ENCODE results near the gene KCNQ1. TPM values are rescaled to one million over a fixed set of nuclear protein-coding genes. Genes with fewer than 3 reads are reported as not detected.

The KCNQ1 gene
- total RNA-seq, 1 donor from 2014 or later = 8.5 TPM

DNA sequence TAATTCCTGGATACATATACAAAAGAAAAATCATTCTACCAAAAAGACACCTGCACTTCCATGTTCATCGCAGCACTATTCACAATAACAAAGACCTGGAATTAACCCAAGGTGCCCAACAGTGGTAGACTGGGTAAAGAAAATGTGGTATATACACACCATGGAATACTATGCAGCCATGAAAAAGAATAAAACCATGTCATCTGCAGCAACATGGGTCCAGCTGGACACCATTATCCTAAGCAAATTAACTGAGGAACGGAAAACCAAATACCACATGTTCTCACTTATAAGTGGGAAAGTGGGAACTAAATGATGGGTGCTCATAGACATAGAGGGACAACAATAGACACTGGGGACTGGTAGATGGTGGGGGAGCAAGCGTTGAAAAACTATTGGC lies 5.0 kb upstream of the KCNQ1 start:
- Mint-ChIP-seq H3K9me3 (peaks cover 5% of the 10 kb centered on the region), H3K4me1 (peaks cover 13% of the 10 kb centered on the region), H3K36me3 (no peaks in the 10 kb centered on the region), H3K27ac (no peak overlapping the region), H3K4me3 (no peak overlapping the region), H3K27me3 (ENCODE audit: low read depth) (peaks cover 74% of the 10 kb centered on the region)
- no peak for TF ChIP-seq CTCF (IDR thresholded peaks at IDR 0.05; ENCODE audit: unreplicated experiment)
- no peak for DNase-seq (ENCODE audit: low spot score in 2 of 2, unreplicated experiment in 2 of 2)

DNA sequence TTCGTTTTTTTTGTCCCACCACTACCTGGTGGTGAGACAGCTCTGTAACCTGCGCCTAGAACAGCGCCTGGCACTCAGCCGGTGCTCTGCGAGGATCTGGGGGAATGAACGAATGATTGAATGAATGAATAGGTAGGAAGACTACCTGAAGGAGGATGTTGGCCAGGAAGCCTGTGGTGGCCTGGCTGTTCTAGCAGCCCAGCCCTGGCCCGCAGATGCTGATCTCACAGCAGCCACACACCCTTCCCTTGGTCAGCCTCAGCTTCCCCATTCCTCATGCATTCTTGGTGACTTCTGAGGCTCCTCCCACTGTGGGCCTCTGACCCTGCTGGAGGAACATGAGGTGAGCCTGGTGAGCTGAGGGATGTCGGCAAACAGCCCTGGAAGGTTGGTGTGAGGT lies 4.2 kb upstream of the KCNQ1 start:
- H3K4me3 Mint-ChIP-seq = no peak overlapping the region
- H3K36me3 Mint-ChIP-seq = no peaks in the 10 kb centered on the region
- H3K27ac Mint-ChIP-seq = no peak overlapping the region
- no peak for DNase-seq (ENCODE audit: low spot score in 2 of 2, unreplicated experiment in 2 of 2)
- H3K4me1 Mint-ChIP-seq = peaks cover 15% of the 10 kb centered on the region
- H3K27me3 Mint-ChIP-seq (ENCODE audit: low read depth) = peaks cover 79% of the 10 kb centered on the region
- H3K9me3 Mint-ChIP-seq = peaks cover 5% of the 10 kb centered on the region
- no peak for TF ChIP-seq CTCF (IDR thresholded peaks at IDR 0.05; ENCODE audit: unreplicated experiment)

- no peaks in the 10 kb centered on the region for H3K36me3 Mint-ChIP-seq
- peaks cover 81% of the 10 kb centered on the region for H3K27me3 Mint-ChIP-seq (ENCODE audit: low read depth)
- H3K9me3 Mint-ChIP-seq = peaks cover 5% of the 10 kb centered on the region
- no peak for TF ChIP-seq CTCF (IDR thresholded peaks at IDR 0.05; ENCODE audit: unreplicated experiment)
- no peak for DNase-seq (ENCODE audit: low spot score in 2 of 2, unreplicated experiment in 2 of 2)
- no peak overlapping the region for H3K27ac Mint-ChIP-seq
- H3K4me3 Mint-ChIP-seq = no peak overlapping the region
- peaks cover 15% of the 10 kb centered on the region for H3K4me1 Mint-ChIP-seq
Observed at GRCh38 chr11:2441171-2441570, 3.6 kb upstream of the KCNQ1 start.

GRCh38 chr11:2442589-2442988 lies 2.2 kb upstream of the KCNQ1 start:
- H3K4me1 Mint-ChIP-seq = peaks cover 15% of the 10 kb centered on the region
- H3K36me3 Mint-ChIP-seq = no peaks in the 10 kb centered on the region
- H3K27ac Mint-ChIP-seq = no peak overlapping the region
- no peak for DNase-seq (ENCODE audit: low spot score in 2 of 2, unreplicated experiment in 2 of 2)
- no peak for TF ChIP-seq CTCF (IDR thresholded peaks at IDR 0.05; ENCODE audit: unreplicated experiment)
- H3K27me3 Mint-ChIP-seq (ENCODE audit: low read depth) = peaks cover 86% of the 10 kb centered on the region
- no peak overlapping the region for H3K4me3 Mint-ChIP-seq
- peaks cover 5% of the 10 kb centered on the region for H3K9me3 Mint-ChIP-seq

DNA sequence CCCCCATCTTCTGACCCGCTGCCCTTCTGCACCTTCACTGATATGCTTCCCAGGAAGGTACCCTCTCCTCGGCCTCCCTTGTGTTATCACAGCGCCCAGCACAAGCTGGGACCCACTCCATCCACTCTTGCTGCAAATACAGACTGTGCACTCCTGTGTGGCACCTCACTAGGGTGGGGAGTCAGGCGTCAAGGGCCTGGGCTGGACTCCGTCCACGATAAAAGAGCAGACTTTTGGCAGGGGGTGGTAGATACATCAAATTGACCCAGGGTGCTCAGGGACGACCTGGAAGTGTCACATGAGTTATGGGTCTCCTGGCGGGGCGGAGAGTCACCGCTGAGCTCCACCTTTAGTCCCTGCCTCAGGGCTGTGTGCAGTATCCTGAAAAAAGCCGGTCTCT lies 1.4 kb upstream of the KCNQ1 start:
- Mint-ChIP-seq H3K36me3 (no peaks in the 10 kb centered on the region), H3K4me3 (peak overlapping the region; percentile 42), H3K27me3 (ENCODE audit: low read depth) (peaks cover 87% of the 10 kb centered on the region), H3K4me1 (peaks cover 15% of the 10 kb centered on the region), H3K9me3 (peaks cover 5% of the 10 kb centered on the region), H3K27ac (no peak overlapping the region)
- DNase-seq (ENCODE audit: low spot score in 2 of 2, unreplicated experiment in 2 of 2) = no peak
- TF ChIP-seq CTCF (IDR thresholded peaks at IDR 0.05; ENCODE audit: unreplicated experiment) = no peak
